Spinal cord (tissue), 10 donors: ENCODE results near the gene SLC16A5. TPM values are rescaled to one million over a fixed set of nuclear protein-coding genes. Genes with fewer than 3 reads are reported as not detected.
A peak's percentile ranks its signal among the peaks of the same experiment; 100 is the strongest.

Experiments used
- DNase-seq, 6 donors: peaks; one replicate each; pipeline versions ENCODE4 v3.0.0 to v3.0.0-alpha.2; 2013 to 2015; ENCODE audit warnings: low spot score in 6 of 6, low read depth in 4 of 6
- H3K27ac ChIP-seq: one replicate; pipeline ENCODE4 v1.5.1; 2013; ENCODE audit warnings: low read depth, low read length, control low read depth
- H3K27me3 ChIP-seq: one replicate; pipeline ENCODE4 v1.6.1; 2013; ENCODE audit warnings: low read length; ENCODE audit not compliant: control insufficient read depth, insufficient read depth
- H3K36me3 ChIP-seq: one replicate; pipeline ENCODE4 v1.6.1; 2013; ENCODE audit warnings: low read length; ENCODE audit not compliant: control insufficient read depth, insufficient read depth
- H3K4me1 ChIP-seq: one replicate; pipeline ENCODE4 v1.6.1; 2013; ENCODE audit warnings: low read length; ENCODE audit not compliant: control insufficient read depth, insufficient read depth
- H3K4me3 ChIP-seq: one replicate; pipeline ENCODE4 v1.5.1; 2013; ENCODE audit warnings: low read depth, low read length, control low read depth
- H3K9me3 ChIP-seq: one replicate; pipeline ENCODE4 v1.6.1; 2013; ENCODE audit warnings: low read length; ENCODE audit not compliant: control insufficient read depth, insufficient read depth
- WGBS: methylation state at CpG from one replicate; pipeline ENCODE4 v1.1.5; 2013; ENCODE audit warnings: missing lambda C conversion rate; ENCODE audit not compliant: insufficient coverage; 5-methylcytosine and 5-hydroxymethylcytosine counted together
- polyA plus RNA-seq, 2 donors: library from polyadenylated mRNA; unstranded; fragments of 120-200 nt; gene quantifications; one replicate each; pipeline ENCODE4 v1.2.1, GENCODE V29; 2013; ENCODE audit not compliant: insufficient read length in 2 of 2
- total RNA-seq, 2 donors: library from RNA; depleted of rRNA in 1 of 2; stranded (reverse); fragments of 120-200 nt in 1 of 2; fragments of >200 nt in 1 of 2; gene quantifications; one replicate each; pipeline versions ENCODE4 v1.2.3 to v1.2.4, GENCODE V29; 2013 to 2014
- donor health status: healthy.

The SLC16A5 gene
- total and polyA plus RNA-seq, 4 donors, result 2.4 to 8.7 (median 5.7) TPM

- Histone ChIP-seq H3K27me3 (no peaks in the 10 kb centered on the region), H3K27ac (peak overlapping the region; percentile 69), H3K9me3 (no peaks in the 10 kb centered on the region), H3K36me3 (peaks cover 26% of the 10 kb centered on the region), H3K4me3 (peak overlapping the region; percentile 76), H3K4me1 (peaks cover 16% of the 10 kb centered on the region)
- WGBS, result 30% methylated on average over 1 of the region's 5 CpGs
- DNase-seq, result peak in 3 of 6 donors; percentile 9 to 70 (median 12)
Measured at GRCh38 chr17:75048249-75048878, 39.4 kb upstream of the SLC16A5 start.

- Histone ChIP-seq H3K36me3 (peaks cover 33% of the 10 kb centered on the region), H3K4me3 (peak overlapping the region; percentile 76), H3K27ac (no peak overlapping the region), H3K9me3 (no peaks in the 10 kb centered on the region), H3K4me1 (peaks cover 16% of the 10 kb centered on the region), H3K27me3 (no peaks in the 10 kb centered on the region)
- no peak for DNase-seq
- WGBS, result 100% methylated on average over 1 of the region's 5 CpGs
Measured at GRCh38 chr17:75049057-75049456, 38.7 kb upstream of the SLC16A5 start.

DNA sequence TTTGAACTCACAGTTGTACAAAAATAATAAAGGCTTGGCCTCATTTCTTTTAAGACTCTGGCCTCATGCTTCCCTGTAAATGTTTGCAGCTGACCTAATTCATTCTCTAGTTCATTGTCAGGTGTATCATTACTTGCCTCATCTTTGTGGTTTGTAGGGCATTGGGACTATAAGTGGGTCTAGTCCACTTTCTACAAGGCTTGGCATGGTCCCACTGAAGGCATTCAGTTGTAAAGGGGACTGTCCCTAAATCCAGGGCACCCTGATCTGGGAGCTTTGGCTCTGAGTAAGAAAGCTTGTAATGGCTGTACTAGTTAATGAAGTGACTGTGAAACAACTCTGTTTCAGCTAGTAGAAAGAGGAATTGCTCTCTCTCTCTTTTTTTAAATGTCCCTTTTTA, 38.0 kb upstream of the SLC16A5 start:
- Histone ChIP-seq H3K27me3 (no peaks in the 10 kb centered on the region), H3K27ac (no peak overlapping the region), H3K4me3 (no peak overlapping the region), H3K36me3 (peaks cover 39% of the 10 kb centered on the region), H3K9me3 (no peaks in the 10 kb centered on the region), H3K4me1 (peaks cover 16% of the 10 kb centered on the region)
- DNase-seq, result no peak

DNA sequence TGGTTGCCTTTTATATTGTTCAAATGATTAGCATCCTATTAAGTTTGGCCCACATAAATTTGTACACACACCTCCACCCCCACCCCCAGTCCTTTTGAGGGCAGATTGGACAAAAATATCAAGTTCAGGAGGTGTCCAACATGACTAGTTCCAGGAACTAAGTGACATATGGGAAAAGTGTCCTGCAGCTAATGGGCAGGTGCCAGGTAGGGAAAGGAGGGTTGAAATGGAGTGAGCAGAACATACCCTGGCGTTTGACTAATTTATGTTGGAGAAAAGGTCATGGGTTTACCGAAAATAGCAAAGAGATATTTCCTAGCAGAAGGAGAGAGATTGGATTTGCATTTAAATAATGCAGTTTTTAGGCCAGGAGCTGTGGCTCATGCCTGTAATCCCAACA, 35.8 kb upstream of the SLC16A5 start:
- Histone ChIP-seq H3K9me3 (no peaks in the 10 kb centered on the region), H3K36me3 (peaks cover 49% of the 10 kb centered on the region), H3K27ac (no peak overlapping the region), H3K4me3 (no peak overlapping the region), H3K27me3 (no peaks in the 10 kb centered on the region), H3K4me1 (peaks cover 9% of the 10 kb centered on the region)
- DNase-seq, result no peak
- WGBS, result 90% methylated on average over 2 of the region's 2 CpGs

DNA sequence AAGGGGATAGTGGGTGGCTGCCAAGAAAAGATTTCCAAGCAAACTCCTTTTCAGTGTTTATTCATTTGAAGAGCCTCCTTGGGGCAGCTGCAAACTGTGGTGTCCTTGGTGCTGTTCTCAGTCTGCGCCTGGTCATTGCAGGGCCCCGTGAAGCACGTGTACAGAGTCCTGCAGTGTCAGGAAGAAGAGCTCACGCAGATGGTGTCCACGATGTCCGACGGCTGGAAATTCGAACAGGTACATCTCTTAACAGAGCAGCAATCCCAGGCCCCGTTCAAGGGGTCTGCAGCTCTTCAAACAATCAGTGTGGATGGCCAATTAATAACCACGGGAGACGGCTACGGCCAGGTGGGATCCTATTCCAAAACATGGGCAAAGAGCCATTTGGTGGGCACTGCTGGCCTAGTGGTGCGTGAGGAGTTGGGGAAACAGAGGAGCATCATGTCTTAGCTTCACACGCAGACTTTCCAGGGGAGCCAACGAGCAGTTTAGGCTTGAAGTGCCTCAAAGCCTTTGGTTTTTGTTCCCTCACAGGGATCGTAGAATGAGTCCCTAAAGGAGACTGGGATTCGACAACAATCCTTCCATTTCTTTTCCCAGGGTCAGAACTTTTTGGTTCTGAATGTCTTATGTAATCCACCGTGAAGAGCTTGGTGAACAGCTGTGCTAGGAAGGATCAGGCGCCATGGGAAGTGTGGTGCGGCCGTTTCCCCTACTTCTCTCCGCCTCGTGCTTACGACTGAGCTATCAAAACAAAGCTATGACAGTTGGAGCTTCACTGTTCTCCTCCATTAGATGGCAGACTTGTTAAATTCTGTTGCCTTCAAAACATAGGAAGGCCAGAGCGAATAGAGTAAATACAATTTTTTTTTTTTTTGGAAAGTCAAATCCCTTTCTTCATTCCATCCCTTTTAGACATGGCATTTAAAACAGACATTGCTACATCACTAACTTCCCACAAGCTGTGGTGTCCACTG, 28.1 kb upstream of the SLC16A5 start:
- 63% methylated on average over 23 of the region's 25 CpGs for WGBS
- Histone ChIP-seq H3K27ac (no peak overlapping the region), H3K9me3 (no peaks in the 10 kb centered on the region), H3K4me3 (no peak overlapping the region), H3K4me1 (peaks cover 7% of the 10 kb centered on the region), H3K36me3 (peaks cover 69% of the 10 kb centered on the region), H3K27me3 (no peaks in the 10 kb centered on the region)
- DNase-seq, result peak in 2 of 6 donors; percentile 78 to 85

- no peaks in the 10 kb centered on the region for H3K27me3 ChIP-seq
- no peak overlapping the region for H3K27ac ChIP-seq
- peaks cover 7% of the 10 kb centered on the region for H3K4me1 ChIP-seq
- no peaks in the 10 kb centered on the region for H3K9me3 ChIP-seq
- WGBS, result 96% methylated on average over 13 of the region's 26 CpGs
- H3K4me3 ChIP-seq, result no peak overlapping the region
- peaks cover 73% of the 10 kb centered on the region for H3K36me3 ChIP-seq
- DNase-seq, result no peak
Measured at GRCh38 chr17:75060434-75061054, 27.2 kb upstream of the SLC16A5 start.

DNA sequence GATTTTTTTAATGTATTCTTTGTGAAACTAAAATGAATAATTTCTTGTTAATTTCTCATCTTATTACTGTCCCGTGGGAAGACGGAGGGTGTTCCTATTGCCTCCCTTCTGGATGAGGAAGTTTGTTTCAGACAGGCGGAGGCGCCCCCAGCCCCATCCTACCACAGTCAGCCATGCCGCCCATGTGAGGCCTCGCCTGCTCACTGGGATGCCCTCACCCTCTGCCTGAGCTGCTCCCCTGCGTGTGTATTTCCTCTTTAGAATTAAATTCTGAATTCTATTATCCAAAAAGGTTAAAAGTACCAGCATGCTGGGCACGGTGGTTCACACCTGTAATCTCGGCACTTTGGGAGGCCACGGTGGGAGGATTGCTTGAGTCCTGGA, 26.7 kb upstream of the SLC16A5 start:
- WGBS, result 100% methylated on average over 1 of the region's 10 CpGs
- H3K36me3 ChIP-seq, result peaks cover 71% of the 10 kb centered on the region
- no peak for DNase-seq
- peaks cover 7% of the 10 kb centered on the region for H3K4me1 ChIP-seq
- H3K27ac ChIP-seq, result no peak overlapping the region
- no peak overlapping the region for H3K4me3 ChIP-seq
- no peaks in the 10 kb centered on the region for H3K9me3 ChIP-seq
- H3K27me3 ChIP-seq, result no peaks in the 10 kb centered on the region

GRCh38 chr17:75061618-75062017, 26.1 kb upstream of the SLC16A5 start:
- 86% methylated on average over 7 of the region's 8 CpGs for WGBS
- H3K27ac ChIP-seq, result no peak overlapping the region
- H3K36me3 ChIP-seq, result peaks cover 71% of the 10 kb centered on the region
- no peaks in the 10 kb centered on the region for H3K9me3 ChIP-seq
- DNase-seq, result no peak
- H3K4me1 ChIP-seq, result peaks cover 7% of the 10 kb centered on the region
- H3K27me3 ChIP-seq, result no peaks in the 10 kb centered on the region
- H3K4me3 ChIP-seq, result no peak overlapping the region

DNA sequence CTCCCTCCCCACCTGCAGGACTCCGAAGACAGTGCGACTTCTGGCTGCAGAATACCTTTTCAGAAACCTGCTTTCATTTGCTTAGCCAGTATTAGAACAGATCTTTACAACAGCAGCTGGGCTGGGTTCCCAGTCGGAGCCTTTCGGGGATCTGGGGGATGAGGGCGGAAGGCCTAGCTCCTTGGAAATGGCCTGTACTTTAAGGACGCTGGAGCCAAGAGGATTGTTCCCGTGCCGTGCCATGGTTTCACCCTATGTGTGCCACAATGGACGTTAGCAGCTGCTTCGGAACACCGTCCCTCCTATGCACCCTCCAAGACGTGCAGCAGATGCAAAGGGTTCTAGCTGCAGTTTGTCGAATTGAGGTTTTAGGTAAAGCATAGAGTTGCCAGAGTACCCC, 24.6 kb upstream of the SLC16A5 start:
- WGBS, result 88% methylated on average over 12 of the region's 13 CpGs
- Histone ChIP-seq H3K4me1 (peaks cover 7% of the 10 kb centered on the region), H3K27ac (no peak overlapping the region), H3K36me3 (peaks cover 60% of the 10 kb centered on the region), H3K27me3 (no peaks in the 10 kb centered on the region), H3K4me3 (no peak overlapping the region), H3K9me3 (no peaks in the 10 kb centered on the region)
- DNase-seq, result no peak
